Fibroblast of lung (primary cell): Measurements from ENCODE around the gene TMEM131L.

Experiments
- CTCF ChIP-seq, 2 donors: IDR thresholded peaks in 1 of 2; conservative IDR thresholded peaks in 1 of 2; 1 replicate in 1 of 2; 2 replicates in 1 of 2; pipeline ENCODE4 v1.5.1; 2011 to 2012; ENCODE audit warnings: low read length in 2 of 2, control low read depth in 1 of 2, inconsistent platforms in 1 of 2, low read depth in 1 of 2, mild to moderate bottlenecking in 1 of 2
- EZH2 ChIP-seq: IDR thresholded peaks from 2 replicates; pipeline ENCODE4 v1.5.1; 2012; ENCODE audit warnings: low read length, control low read depth, mild to moderate bottlenecking; ENCODE audit errors: missing control alignments

- TF ChIP-seq CTCF (conservative IDR thresholded peaks at IDR 0.05 in 1 of 2, IDR thresholded peaks at IDR 0.05 in 1 of 2; ENCODE audit: low read depth in 1 of 2, low read length in 2 of 2) (no peak), EZH2 (no peak)
Observed at GRCh38 chr4:153676486-153676885, 210.3 kb downstream of the TMEM131L start.
